Measurements from ENCODE around the gene ITGA2. TPM values are rescaled to one million over a fixed set of nuclear protein-coding genes. Genes with fewer than 3 reads are reported as not detected.

ITGA2 gene
- total and polyA plus RNA-seq, 9 of the 15 experiments (the other 6 are each of a cell fraction or from before 2014, with no cell fraction given): 0.01 to 0.09 (median 0.03) TPM; not detected in 5

DNA sequence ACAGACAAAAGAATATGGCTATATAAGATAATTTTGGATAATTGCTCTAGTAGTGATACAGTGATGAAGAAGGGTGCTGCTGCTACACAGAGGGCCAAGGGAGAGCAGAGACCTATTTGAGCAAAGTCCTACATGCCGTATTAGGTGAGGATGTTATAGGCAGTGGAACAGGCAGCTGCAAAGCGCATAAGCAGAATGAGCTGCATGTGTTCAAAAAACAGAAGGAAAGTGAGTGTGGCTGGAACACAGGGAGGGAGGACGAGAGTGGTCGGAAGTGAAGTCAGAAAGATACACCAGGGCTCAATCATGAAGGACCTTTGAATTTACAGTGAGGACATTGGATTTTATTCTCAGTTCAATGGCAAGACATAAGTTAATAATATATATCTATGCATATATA, 35.4 kb downstream of the ITGA2 start (continued):
- TF ChIP-seq BMI1 (IDR thresholded peaks at IDR 0.05; ENCODE audit: low read length): no peak
- TF ChIP-seq CREB5 (CRISPR knock-in tag; IDR thresholded peaks at IDR 0.05): no peak
- TF ChIP-seq TAF9B (IDR thresholded peaks at IDR 0.05; ENCODE audit: partially characterized antibody): no peak
- no peak for TF ChIP-seq ZNF146 (CRISPR knock-in tag; IDR thresholded peaks at IDR 0.05; ENCODE audit: unreplicated experiment)
- no peak for TF ChIP-seq ATF7 (IDR thresholded peaks at IDR 0.05)
- TF ChIP-seq BCL6 (CRISPR knock-in tag; IDR thresholded peaks at IDR 0.05): no peak
- TF ChIP-seq TCF7 (IDR thresholded peaks at IDR 0.05; ENCODE audit: borderline replicate concordance): no peak

GRCh38 chr5:53025487-53025886, 36.3 kb downstream of the ITGA2 start:
- no TSS peak for BruUV-seq (replicated peaks)
- intact Hi-C loops (cut with micrococcal nuclease): no loop called here
- TF ChIP-seq, protein P1, sequence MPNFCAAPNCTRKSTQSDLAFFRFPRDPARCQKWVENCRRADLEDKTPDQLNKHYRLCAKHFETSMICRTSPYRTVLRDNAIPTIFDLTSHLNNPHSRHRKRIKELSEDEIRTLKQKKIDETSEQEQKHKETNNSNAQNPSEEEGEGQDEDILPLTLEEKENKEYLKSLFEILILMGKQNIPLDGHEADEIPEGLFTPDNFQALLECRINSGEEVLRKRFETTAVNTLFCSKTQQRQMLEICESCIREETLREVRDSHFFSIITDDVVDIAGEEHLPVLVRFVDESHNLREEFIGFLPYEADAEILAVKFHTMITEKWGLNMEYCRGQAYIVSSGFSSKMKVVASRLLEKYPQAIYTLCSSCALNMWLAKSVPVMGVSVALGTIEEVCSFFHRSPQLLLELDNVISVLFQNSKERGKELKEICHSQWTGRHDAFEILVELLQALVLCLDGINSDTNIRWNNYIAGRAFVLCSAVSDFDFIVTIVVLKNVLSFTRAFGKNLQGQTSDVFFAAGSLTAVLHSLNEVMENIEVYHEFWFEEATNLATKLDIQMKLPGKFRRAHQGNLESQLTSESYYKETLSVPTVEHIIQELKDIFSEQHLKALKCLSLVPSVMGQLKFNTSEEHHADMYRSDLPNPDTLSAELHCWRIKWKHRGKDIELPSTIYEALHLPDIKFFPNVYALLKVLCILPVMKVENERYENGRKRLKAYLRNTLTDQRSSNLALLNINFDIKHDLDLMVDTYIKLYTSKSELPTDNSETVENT (CRISPR knock-in tag; IDR thresholded peaks at IDR 0.05): no peak
- TF ChIP-seq ZNF707 (CRISPR knock-in tag; conservative IDR thresholded peaks at IDR 0.05) (no peak), KDM1A (IDR thresholded peaks at IDR 0.05) (no peak), CCAR2 (IDR thresholded peaks at IDR 0.05; ENCODE audit: low read depth, low read length) (no peak), SOX6 (IDR thresholded peaks at IDR 0.05) (no peak), ZNF197 (CRISPR knock-in tag; IDR thresholded peaks at IDR 0.05; ENCODE audit: low read depth) (no peak), NUFIP1 (IDR thresholded peaks at IDR 0.05; ENCODE audit: partially characterized antibody) (no peak), KLF13 (tag; IDR thresholded peaks at IDR 0.05; ENCODE audit: borderline replicate concordance, low read depth) (no peak), OTX1 (CRISPR knock-in tag; IDR thresholded peaks at IDR 0.05) (no peak), HNRNPL (IDR thresholded peaks at IDR 0.05; ENCODE audit: low read depth, low read length) (no peak), MCM7 (IDR thresholded peaks at IDR 0.05) (no peak), EHMT2 (IDR thresholded peaks at IDR 0.05) (no peak), HCFC1 (IDR thresholded peaks at IDR 0.05; ENCODE audit: low read depth, low read length) (no peak), XRCC3 (IDR thresholded peaks at IDR 0.05) (no peak)
- TF ChIP-seq, protein P2, sequence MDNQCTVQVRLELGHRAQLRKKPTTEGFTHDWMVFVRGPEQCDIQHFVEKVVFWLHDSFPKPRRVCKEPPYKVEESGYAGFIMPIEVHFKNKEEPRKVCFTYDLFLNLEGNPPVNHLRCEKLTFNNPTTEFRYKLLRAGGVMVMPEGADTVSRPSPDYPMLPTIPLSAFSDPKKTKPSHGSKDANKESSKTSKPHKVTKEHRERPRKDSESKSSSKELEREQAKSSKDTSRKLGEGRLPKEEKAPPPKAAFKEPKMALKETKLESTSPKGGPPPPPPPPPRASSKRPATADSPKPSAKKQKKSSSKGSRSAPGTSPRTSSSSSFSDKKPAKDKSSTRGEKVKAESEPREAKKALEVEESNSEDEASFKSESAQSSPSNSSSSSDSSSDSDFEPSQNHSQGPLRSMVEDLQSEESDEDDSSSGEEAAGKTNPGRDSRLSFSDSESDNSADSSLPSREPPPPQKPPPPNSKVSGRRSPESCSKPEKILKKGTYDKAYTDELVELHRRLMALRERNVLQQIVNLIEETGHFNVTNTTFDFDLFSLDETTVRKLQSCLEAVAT (IDR thresholded peaks at IDR 0.05): no peak

More at GRCh38 chr5:53025487-53025886, 36.3 kb downstream of the ITGA2 start:
- Histone ChIP-seq H3K9me1 (ENCODE audit: control insufficient read depth, insufficient read depth, low read length) (no peaks in the 10 kb centered on the region), H2AFZ (ENCODE audit: low read depth, low read length) (no peak overlapping the region), H3K4me2 (ENCODE audit: insufficient read depth, low read length) (no peak overlapping the region), H3K4me1 (replicated peaks in 1 of 2; ENCODE audit: control insufficient read depth in 2 of 2, insufficient read depth in 2 of 2, low read length in 2 of 2) (no peaks in the 10 kb centered on the region), H3K79me2 (ENCODE audit: control insufficient read depth, insufficient read depth, low read length) (no peaks in the 10 kb centered on the region), H3K27me3 (ENCODE audit: control insufficient read depth in 2 of 2, insufficient read depth in 2 of 2, low read length in 2 of 2) (no peaks in the 10 kb centered on the region), H3K36me3 (ENCODE audit: control insufficient read depth, insufficient read depth, low read length) (no peaks in the 10 kb centered on the region), H3K27ac (ENCODE audit: extremely low read depth, low read depth, low read length) (no peak overlapping the region), H3K4me3 (no peak overlapping the region), H3K9ac (ENCODE audit: insufficient read depth in 1 of 2, low read depth in 2 of 2, low read length in 2 of 2) (no peak overlapping the region), H3K9me3 (replicated peaks; ENCODE audit: control insufficient read depth, insufficient read depth, low read depth, low read length) (no peaks in the 10 kb centered on the region), H4K20me1 (replicated peaks; ENCODE audit: control insufficient read depth, insufficient read depth, low read length) (no peaks in the 10 kb centered on the region)
- POLR2A ChIA-PET: no interaction called here
- WGBS (ENCODE audit: insufficient coverage, low coverage, missing lambda C conversion rate): 3% methylated on average over 4 of the region's 5 CpGs
- FAIRE-seq (no peak), ATAC-seq (no peak), DNase-seq (ENCODE audit: extremely low read depth in 1 of 4, low spot score in 3 of 4) (no peak)
- in situ Hi-C loops (cut with MboI): no loop called here
- CTCF ChIA-PET (ENCODE audit: low intra/inter-chr PET ratio): no interaction called here

Data from K562 (cell line).